Activated T-helper 2 cell treated with anti-CD3 and anti-CD28 coated beads, Interferon-gamma antibody, Interleukin-2, Interleukin-4, amounts not matched to agents 10 μg/mL and 5 μg/mL and 100 μg/mL, durations not matched to agents 14 hours and 24 hours and 36 hours (primary cell): ENCODE measurements around the gene RASL10B. TPM values are rescaled to one million over a fixed set of nuclear protein-coding genes. Genes with fewer than 3 reads are reported as not detected.

ENCODE experiments used
- DNase-seq: peaks from one replicate; pipeline ENCODE4 v3.0.0; 2021; ENCODE audit warnings: low spot score
- H3K27ac Mint-ChIP-seq: one replicate; pipeline ENCODE4 v1.8.0; 2021; ENCODE audit warnings: mixed read lengths
- H3K27me3 Mint-ChIP-seq: one replicate; pipeline ENCODE4 v1.8.0; 2021; ENCODE audit warnings: low read depth, mixed read lengths
- H3K36me3 Mint-ChIP-seq: one replicate; pipeline ENCODE4 v1.8.0; 2021; ENCODE audit warnings: low read depth, mixed read lengths
- H3K4me1 Mint-ChIP-seq: one replicate; pipeline ENCODE4 v1.8.0; 2021; ENCODE audit warnings: low read depth, mixed read lengths
- H3K4me3 Mint-ChIP-seq: one replicate; pipeline ENCODE4 v1.8.0; 2021; ENCODE audit warnings: low read depth, mild to moderate bottlenecking, moderate library complexity, mixed read lengths
- H3K9me3 Mint-ChIP-seq: one replicate; pipeline ENCODE4 v1.8.0; 2021; ENCODE audit warnings: mixed read lengths
- intact Hi-C: fragments of 100-400 bp; cut with micrococcal nuclease; formaldehyde crosslinking; loops from one replicate; pipeline ENCODE4 v1.15.1; 2023
- total RNA-seq: library from RNA; stranded (reverse); gene quantifications from 2 replicates; pipeline ENCODE4 v1.2.3, GENCODE V29; 2022

Gene RASL10B
- total RNA-seq, 1 donor from 2014 or later: 1.2 TPM

- Mint-ChIP-seq H3K4me3 (no peak overlapping the region), H3K27ac (no peak overlapping the region), H3K9me3 (no peaks in the 10 kb centered on the region), H3K36me3 (no peaks in the 10 kb centered on the region), H3K4me1 (peaks cover 2% of the 10 kb centered on the region), H3K27me3 (peaks cover 31% of the 10 kb centered on the region)
- no peak for DNase-seq
- intact Hi-C loops: no loop called here
Observed at GRCh38 chr17:35738519-35739133, 7.2 kb downstream of the RASL10B start.

GRCh38 chr17:35740216-35740615 lies 8.8 kb downstream of the RASL10B start:
- intact Hi-C loops: loop anchor here (10.0 kb wide), 1 partner anchor 575 kb away; no protein-coding TSS in a partner anchor
- H3K27ac Mint-ChIP-seq: no peak overlapping the region
- H3K27me3 Mint-ChIP-seq: peaks cover 34% of the 10 kb centered on the region
- DNase-seq: no peak
- no peaks in the 10 kb centered on the region for H3K9me3 Mint-ChIP-seq
- H3K4me3 Mint-ChIP-seq: no peak overlapping the region
- H3K4me1 Mint-ChIP-seq: peaks cover 2% of the 10 kb centered on the region
- H3K36me3 Mint-ChIP-seq: no peaks in the 10 kb centered on the region

GRCh38 chr17:35740997-35741931 lies 9.8 kb downstream of the RASL10B start:
- Mint-ChIP-seq H3K4me3 (no peak overlapping the region), H3K4me1 (peaks cover 2% of the 10 kb centered on the region), H3K36me3 (no peaks in the 10 kb centered on the region), H3K27ac (no peak overlapping the region), H3K9me3 (no peaks in the 10 kb centered on the region), H3K27me3 (peaks cover 34% of the 10 kb centered on the region)
- DNase-seq: no peak
- intact Hi-C loops: loop anchor here (10.0 kb wide), 1 partner anchor 576 kb away; no protein-coding TSS in a partner anchor

GRCh38 chr17:35742496-35742895 lies 11.1 kb downstream of the RASL10B start:
- no peak overlapping the region for H3K4me3 Mint-ChIP-seq
- no peak for DNase-seq
- no peak overlapping the region for H3K27ac Mint-ChIP-seq
- peaks cover 2% of the 10 kb centered on the region for H3K4me1 Mint-ChIP-seq
- no peaks in the 10 kb centered on the region for H3K36me3 Mint-ChIP-seq
- intact Hi-C loops: loop anchor here (10.0 kb wide), 1 partner anchor 578 kb away; no protein-coding TSS in a partner anchor
- H3K9me3 Mint-ChIP-seq: no peaks in the 10 kb centered on the region
- peaks cover 34% of the 10 kb centered on the region for H3K27me3 Mint-ChIP-seq

GRCh38 chr17:35742896-35743477 lies 11.5 kb downstream of the RASL10B start:
- H3K4me3 Mint-ChIP-seq: no peak overlapping the region
- intact Hi-C loops: loop anchor here (10.0 kb wide), 1 partner anchor 578 kb away; no protein-coding TSS in a partner anchor

GRCh38 chr17:35743626-35744328 lies 12.3 kb downstream of the RASL10B start:
- no peaks in the 10 kb centered on the region for H3K36me3 Mint-ChIP-seq
- H3K27me3 Mint-ChIP-seq: peaks cover 38% of the 10 kb centered on the region
- DNase-seq: no peak
- H3K9me3 Mint-ChIP-seq: no peaks in the 10 kb centered on the region
- H3K27ac Mint-ChIP-seq: no peak overlapping the region
- peaks cover 7% of the 10 kb centered on the region for H3K4me1 Mint-ChIP-seq
- intact Hi-C loops: loop anchor here (10.0 kb wide), 1 partner anchor 579 kb away; no protein-coding TSS in a partner anchor
- H3K4me3 Mint-ChIP-seq: no peak overlapping the region

More at GRCh38 chr17:35742896-35743477, 11.5 kb downstream of the RASL10B start:
- H3K9me3 Mint-ChIP-seq: no peaks in the 10 kb centered on the region
- peaks cover 34% of the 10 kb centered on the region for H3K27me3 Mint-ChIP-seq
- no peaks in the 10 kb centered on the region for H3K36me3 Mint-ChIP-seq
- no peak for DNase-seq
- no peak overlapping the region for H3K27ac Mint-ChIP-seq
- peaks cover 2% of the 10 kb centered on the region for H3K4me1 Mint-ChIP-seq

GRCh38 chr17:35744830-35745229 lies 13.4 kb downstream of the RASL10B start:
- peaks cover 41% of the 10 kb centered on the region for H3K27me3 Mint-ChIP-seq

GRCh38 chr17:35745246-35745645 lies 13.8 kb downstream of the RASL10B start:
- Mint-ChIP-seq H3K9me3 (no peaks in the 10 kb centered on the region), H3K36me3 (no peaks in the 10 kb centered on the region), H3K4me1 (peaks cover 10% of the 10 kb centered on the region), H3K27me3 (peaks cover 39% of the 10 kb centered on the region), H3K27ac (no peak overlapping the region), H3K4me3 (no peak overlapping the region)
- no peak for DNase-seq
- intact Hi-C loops: loop anchor here (5.0 to 10.0 kb wide), 2 partner anchors 208 to 580 kb away; partner anchors contain the start of gene SLFN12L

More at GRCh38 chr17:35744830-35745229, 13.4 kb downstream of the RASL10B start:
- H3K9me3 Mint-ChIP-seq: no peaks in the 10 kb centered on the region
- H3K4me3 Mint-ChIP-seq: no peak overlapping the region
- H3K4me1 Mint-ChIP-seq: peaks cover 8% of the 10 kb centered on the region
- H3K36me3 Mint-ChIP-seq: no peaks in the 10 kb centered on the region
- no peak for DNase-seq
- H3K27ac Mint-ChIP-seq: no peak overlapping the region
- intact Hi-C loops: loop anchor here (5.0 to 10.0 kb wide), 2 partner anchors 208 to 580 kb away; partner anchors contain the start of gene SLFN12L

GRCh38 chr17:35745749-35746320 lies 14.4 kb downstream of the RASL10B start:
- H3K36me3 Mint-ChIP-seq: no peaks in the 10 kb centered on the region
- DNase-seq: no peak
- H3K27me3 Mint-ChIP-seq: peaks cover 41% of the 10 kb centered on the region
- no peak overlapping the region for H3K4me3 Mint-ChIP-seq
- H3K27ac Mint-ChIP-seq: no peak overlapping the region
- H3K4me1 Mint-ChIP-seq: peaks cover 15% of the 10 kb centered on the region
- no peaks in the 10 kb centered on the region for H3K9me3 Mint-ChIP-seq
- intact Hi-C loops: loop anchor here (5.0 to 10.0 kb wide), 2 partner anchors 209 to 581 kb away; partner anchors contain the start of gene SLFN12L

- Mint-ChIP-seq H3K27ac (no peak overlapping the region), H3K36me3 (no peaks in the 10 kb centered on the region), H3K27me3 (peaks cover 34% of the 10 kb centered on the region), H3K4me1 (peaks cover 13% of the 10 kb centered on the region), H3K4me3 (no peak overlapping the region), H3K9me3 (no peaks in the 10 kb centered on the region)
- intact Hi-C loops: loop anchor here (1.0 to 10.0 kb wide), 3 partner anchors 134 to 583 kb away; partner anchors contain the start of gene SLFN12L
- DNase-seq: peak; percentile 65
Observed at GRCh38 chr17:35747540-35748017, 16.1 kb downstream of the RASL10B start.

GRCh38 chr17:35748341-35748841 lies 17.0 kb downstream of the RASL10B start:
- Mint-ChIP-seq H3K4me3 (no peak overlapping the region), H3K4me1 (peaks cover 13% of the 10 kb centered on the region), H3K27me3 (peaks cover 33% of the 10 kb centered on the region), H3K9me3 (no peaks in the 10 kb centered on the region), H3K27ac (no peak overlapping the region), H3K36me3 (no peaks in the 10 kb centered on the region)
- no peak for DNase-seq
- intact Hi-C loops: loop anchor here (5.0 to 10.0 kb wide), 2 partner anchors 211 to 584 kb away; partner anchors contain the start of gene SLFN12L
